IPS DF 4.7 (cell line): ENCODE measurements around the gene SMIM34.
"Not testable (repeated sequence)": the region's sequence is repeated elsewhere in the genome, so short reads cannot be mapped to it uniquely, and the experiment has no call there.

Experiments used
- DNase-seq: peaks from one replicate; pipeline ENCODE4 v3.0.0-alpha.2; 2013; ENCODE audit warnings: low spot score; ENCODE audit errors: extremely low read depth

SMIM34 gene

GRCh38 chr21:34374462-34374861, 49.3 kb downstream of the SMIM34 start:
- not testable (repeated sequence) for DNase-seq

DNA sequence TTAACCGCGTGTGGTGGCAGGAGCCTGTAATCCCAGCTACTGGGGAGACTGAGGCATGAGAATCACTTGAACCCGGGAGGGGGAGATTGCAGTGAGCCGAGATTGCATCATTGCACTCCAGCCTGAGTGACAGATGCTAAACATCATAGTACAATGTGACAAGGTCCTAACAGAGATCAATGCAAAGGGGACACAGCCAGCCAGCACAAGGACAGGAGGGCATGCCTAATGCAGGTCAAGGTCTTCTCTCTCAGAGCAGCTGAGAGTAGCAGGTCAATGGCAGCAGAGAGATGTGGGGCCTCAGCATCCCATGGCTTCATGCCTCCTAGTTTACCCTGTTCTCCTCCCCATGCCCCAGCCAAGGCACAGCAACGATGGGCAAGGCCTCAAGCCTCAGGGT, 51.4 kb downstream of the SMIM34 start:
- DNase-seq: no peak

DNA sequence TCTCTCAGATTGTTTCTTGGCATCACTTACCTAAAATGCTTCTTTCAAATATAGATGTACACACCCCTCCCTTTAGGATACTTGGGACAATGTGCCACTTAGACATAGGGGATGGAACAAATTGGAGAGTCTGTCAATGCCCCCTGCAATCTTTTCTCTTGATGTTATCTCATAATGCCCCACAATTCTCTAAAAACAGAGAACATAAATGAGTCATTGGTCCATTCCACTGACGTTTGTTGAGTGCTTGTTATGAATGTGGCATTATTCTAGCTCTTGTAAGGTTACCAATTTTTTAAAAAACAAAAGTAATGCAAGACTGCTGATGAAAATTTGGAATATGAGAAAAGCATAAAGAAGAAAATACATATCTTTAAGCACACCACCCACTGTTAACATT, 54.0 kb downstream of the SMIM34 start:
- no peak for DNase-seq
